Measurements from ENCODE around the gene SCGB1D4. TPM values are rescaled to one million over a fixed set of nuclear protein-coding genes. Genes with fewer than 3 reads are reported as not detected.

The SCGB1D4 gene
- total RNA-seq, 1 donor from 2014 or later: not detected

DNA sequence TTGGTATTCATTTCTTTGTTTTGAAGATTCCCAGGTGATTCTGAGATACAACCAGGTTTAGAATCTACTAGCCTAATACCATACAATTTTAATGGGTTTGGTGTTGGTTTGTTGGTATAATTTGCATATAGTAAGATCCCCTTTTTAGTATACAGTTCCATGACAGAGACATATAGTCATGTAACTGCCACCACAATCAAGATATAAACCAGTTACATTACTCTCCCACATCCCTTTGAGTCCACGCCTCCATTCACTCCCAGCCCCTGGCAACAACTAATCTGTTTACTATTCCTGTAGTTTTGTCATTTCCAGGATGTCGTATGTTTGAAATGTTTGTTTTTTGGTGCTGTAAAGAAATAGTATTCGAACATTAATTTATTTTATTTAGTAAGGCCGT lies 42.7 kb upstream of the SCGB1D4 start:
- Histone ChIP-seq H3K4me2 (ENCODE audit: low read length) (no peak overlapping the region), H2AFZ (ENCODE audit: low read depth, low read length) (no peak overlapping the region), H3K4me1 (ENCODE audit: insufficient read depth, low read length) (peaks cover 4% of the 10 kb centered on the region), H4K20me1 (ENCODE audit: insufficient read depth, low read length) (no peaks in the 10 kb centered on the region), H3K9ac (ENCODE audit: low read length) (no peak overlapping the region), H3K79me2 (ENCODE audit: insufficient read depth, low read length) (no peaks in the 10 kb centered on the region), H3K27ac (ENCODE audit: low read depth, low read length) (no peak overlapping the region), H3K9me3 (ENCODE audit: insufficient read depth, low read depth, low read length) (no peaks in the 10 kb centered on the region), H3K4me3 (ENCODE audit: insufficient read depth, low read depth, low read length) (no peak overlapping the region), H3K36me3 (ENCODE audit: insufficient read depth, low read length) (no peaks in the 10 kb centered on the region), H3K27me3 (ENCODE audit: insufficient read depth, low read length) (no peaks in the 10 kb centered on the region)
- DNase-seq (ENCODE audit: low read depth) (no peak), FAIRE-seq (no peak)
- no peaks in the 10 kb centered on the region for H3K9me3 Mint-ChIP-seq (ENCODE audit: unreplicated experiment)
- TF ChIP-seq EZH2 (IDR thresholded peaks at IDR 0.05; ENCODE audit: insufficient read depth, low read length): no peak
- TF ChIP-seq, protein P1, sequence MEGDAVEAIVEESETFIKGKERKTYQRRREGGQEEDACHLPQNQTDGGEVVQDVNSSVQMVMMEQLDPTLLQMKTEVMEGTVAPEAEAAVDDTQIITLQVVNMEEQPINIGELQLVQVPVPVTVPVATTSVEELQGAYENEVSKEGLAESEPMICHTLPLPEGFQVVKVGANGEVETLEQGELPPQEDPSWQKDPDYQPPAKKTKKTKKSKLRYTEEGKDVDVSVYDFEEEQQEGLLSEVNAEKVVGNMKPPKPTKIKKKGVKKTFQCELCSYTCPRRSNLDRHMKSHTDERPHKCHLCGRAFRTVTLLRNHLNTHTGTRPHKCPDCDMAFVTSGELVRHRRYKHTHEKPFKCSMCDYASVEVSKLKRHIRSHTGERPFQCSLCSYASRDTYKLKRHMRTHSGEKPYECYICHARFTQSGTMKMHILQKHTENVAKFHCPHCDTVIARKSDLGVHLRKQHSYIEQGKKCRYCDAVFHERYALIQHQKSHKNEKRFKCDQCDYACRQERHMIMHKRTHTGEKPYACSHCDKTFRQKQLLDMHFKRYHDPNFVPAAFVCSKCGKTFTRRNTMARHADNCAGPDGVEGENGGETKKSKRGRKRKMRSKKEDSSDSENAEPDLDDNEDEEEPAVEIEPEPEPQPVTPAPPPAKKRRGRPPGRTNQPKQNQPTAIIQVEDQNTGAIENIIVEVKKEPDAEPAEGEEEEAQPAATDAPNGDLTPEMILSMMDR (IDR thresholded peaks at IDR 0.05; ENCODE audit: insufficient read depth, low read depth, low read length): no peak
- peaks cover 7% of the 10 kb centered on the region for H3K27me3 Mint-ChIP-seq (ENCODE audit: low read depth, unreplicated experiment)
- H3K36me3 Mint-ChIP-seq (ENCODE audit: low read depth, unreplicated experiment): no peaks in the 10 kb centered on the region
- no peak overlapping the region for H3K27ac Mint-ChIP-seq (ENCODE audit: unreplicated experiment)
- H3K4me1 Mint-ChIP-seq (ENCODE audit: low read depth, unreplicated experiment): no peaks in the 10 kb centered on the region
- no peak overlapping the region for H3K4me3 Mint-ChIP-seq (ENCODE audit: unreplicated experiment)

DNA sequence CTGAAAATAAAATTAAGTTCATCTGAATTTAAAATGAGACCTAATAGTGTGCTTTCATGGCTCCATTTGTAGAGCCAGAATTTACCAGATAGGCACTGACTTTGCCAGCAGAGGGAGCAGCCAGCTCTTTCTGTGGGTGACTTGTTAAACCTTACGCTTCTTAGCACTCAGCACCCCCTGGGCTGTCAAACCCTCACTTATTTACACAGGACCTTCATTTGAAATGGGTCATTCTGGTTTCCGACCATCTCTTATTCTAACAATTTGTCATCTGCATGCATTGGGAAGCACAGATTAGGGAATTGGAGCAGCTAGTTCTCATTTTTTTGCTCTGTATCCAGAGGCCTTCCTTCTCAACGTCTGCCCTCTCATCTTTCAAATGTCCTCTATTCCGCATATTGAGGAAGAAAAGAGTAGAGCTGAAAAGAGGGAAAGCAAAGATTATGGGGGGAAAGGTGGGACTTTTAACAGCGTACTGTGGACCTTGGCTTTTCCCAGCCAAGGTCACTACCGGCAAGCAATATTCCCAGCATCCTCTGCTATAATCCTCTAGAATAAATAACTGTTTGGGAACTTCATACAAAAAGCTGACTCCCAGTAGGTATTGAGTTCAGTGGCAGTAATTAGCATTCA lies 41.5 kb upstream of the SCGB1D4 start:
- Histone ChIP-seq H3K36me3 (ENCODE audit: insufficient read depth, low read length) (no peaks in the 10 kb centered on the region), H3K4me1 (ENCODE audit: insufficient read depth, low read length) (peaks cover 4% of the 10 kb centered on the region), H3K9me3 (ENCODE audit: insufficient read depth, low read depth, low read length) (no peaks in the 10 kb centered on the region), H3K79me2 (ENCODE audit: insufficient read depth, low read length) (no peaks in the 10 kb centered on the region), H3K9ac (ENCODE audit: low read length) (no peak overlapping the region), H2AFZ (ENCODE audit: low read depth, low read length) (no peak overlapping the region), H3K27me3 (ENCODE audit: insufficient read depth, low read length) (peaks cover 4% of the 10 kb centered on the region), H4K20me1 (ENCODE audit: insufficient read depth, low read length) (no peaks in the 10 kb centered on the region), H3K27ac (ENCODE audit: low read depth, low read length) (no peak overlapping the region), H3K4me2 (ENCODE audit: low read length) (no peak overlapping the region), H3K4me3 (ENCODE audit: insufficient read depth, low read depth, low read length) (no peak overlapping the region)
- peak; percentile 24 for DNase-seq (ENCODE audit: low read depth)
- Mint-ChIP-seq H3K27ac (ENCODE audit: unreplicated experiment) (no peak overlapping the region), H3K9me3 (ENCODE audit: unreplicated experiment) (no peaks in the 10 kb centered on the region), H3K27me3 (ENCODE audit: low read depth, unreplicated experiment) (peaks cover 18% of the 10 kb centered on the region), H3K4me3 (ENCODE audit: unreplicated experiment) (no peak overlapping the region), H3K4me1 (ENCODE audit: low read depth, unreplicated experiment) (no peaks in the 10 kb centered on the region), H3K36me3 (ENCODE audit: low read depth, unreplicated experiment) (no peaks in the 10 kb centered on the region)
- TF ChIP-seq, protein P1 (IDR thresholded peaks at IDR 0.05; ENCODE audit: insufficient read depth, low read depth, low read length): peak; percentile 64
- no peak for TF ChIP-seq EZH2 (IDR thresholded peaks at IDR 0.05; ENCODE audit: insufficient read depth, low read length)
- no peak for FAIRE-seq

DNA sequence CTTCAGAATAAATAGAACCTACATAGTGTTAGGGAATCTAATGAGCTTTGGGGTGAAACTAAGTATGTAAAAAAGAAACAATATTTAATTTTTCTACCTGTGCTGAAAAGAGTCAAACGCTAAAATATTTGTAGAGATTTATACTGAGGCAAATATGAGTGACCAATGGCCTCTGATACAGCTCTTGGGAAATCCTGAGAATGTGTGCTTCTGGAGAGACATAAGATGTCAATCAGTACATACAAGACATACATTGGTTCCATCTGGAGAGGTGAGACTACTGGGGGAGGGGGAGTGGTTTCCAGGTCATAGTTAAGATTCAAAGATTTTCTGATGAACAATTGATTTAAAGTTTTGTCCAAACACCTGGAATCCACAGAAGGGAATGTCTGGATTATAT lies 39.3 kb upstream of the SCGB1D4 start:
- Histone ChIP-seq H2AFZ (ENCODE audit: low read depth, low read length) (peak overlapping the region; percentile 92), H3K36me3 (ENCODE audit: insufficient read depth, low read length) (no peaks in the 10 kb centered on the region), H3K9ac (ENCODE audit: low read length) (peak overlapping the region; percentile 71), H3K27ac (ENCODE audit: low read depth, low read length) (no peak overlapping the region), H3K4me1 (ENCODE audit: insufficient read depth, low read length) (peaks cover 4% of the 10 kb centered on the region), H3K79me2 (ENCODE audit: insufficient read depth, low read length) (no peaks in the 10 kb centered on the region), H3K9me3 (ENCODE audit: insufficient read depth, low read depth, low read length) (no peaks in the 10 kb centered on the region), H3K27me3 (ENCODE audit: insufficient read depth, low read length) (peaks cover 6% of the 10 kb centered on the region), H3K4me2 (ENCODE audit: low read length) (peak overlapping the region; percentile 98), H3K4me3 (ENCODE audit: insufficient read depth, low read depth, low read length) (peak overlapping the region; percentile 69), H4K20me1 (ENCODE audit: insufficient read depth, low read length) (no peaks in the 10 kb centered on the region)
- H3K27ac Mint-ChIP-seq (ENCODE audit: unreplicated experiment): no peak overlapping the region
- no peaks in the 10 kb centered on the region for H3K4me1 Mint-ChIP-seq (ENCODE audit: low read depth, unreplicated experiment)
- H3K4me3 Mint-ChIP-seq (ENCODE audit: unreplicated experiment): peak overlapping the region; percentile 86
- H3K36me3 Mint-ChIP-seq (ENCODE audit: low read depth, unreplicated experiment): no peaks in the 10 kb centered on the region
- no peaks in the 10 kb centered on the region for H3K9me3 Mint-ChIP-seq (ENCODE audit: unreplicated experiment)
- TF ChIP-seq EZH2 (IDR thresholded peaks at IDR 0.05; ENCODE audit: insufficient read depth, low read length): no peak
- TF ChIP-seq, protein P1 (IDR thresholded peaks at IDR 0.05; ENCODE audit: insufficient read depth, low read depth, low read length): no peak
- peaks cover 36% of the 10 kb centered on the region for H3K27me3 Mint-ChIP-seq (ENCODE audit: low read depth, unreplicated experiment)
- DNase-seq (ENCODE audit: low read depth): no peak
- no peak for FAIRE-seq
